Kidney epithelial cell (primary cell): ENCODE measurements around the gene MARCHF5. TPM values are rescaled to one million over a fixed set of nuclear protein-coding genes. Genes with fewer than 3 reads are reported as not detected.
"Not testable (repeated sequence)": the region's sequence is repeated elsewhere in the genome, so short reads cannot be mapped to it uniquely, and the experiment has no call there.

Experiments
- DNase-seq: peaks from one replicate; pipeline ENCODE4 v3.0.0-alpha.2; 2010; ENCODE audit warnings: low read depth
- H3K27me3 ChIP-seq: 2 replicates; pipeline ENCODE4 v1.6.0; 2011; ENCODE audit warnings: low read length; ENCODE audit not compliant: control insufficient read depth, insufficient read depth
- H3K36me3 ChIP-seq: 2 replicates; pipeline ENCODE4 v1.5.1; 2011; ENCODE audit warnings: low read length; ENCODE audit not compliant: control insufficient read depth, insufficient read depth
- H3K4me3 ChIP-seq: 2 replicates; pipeline ENCODE4 v1.5.1; 2011; ENCODE audit warnings: low read depth, mild to moderate bottlenecking, control low read depth, low read length
- CTCF ChIP-seq: IDR thresholded peaks from 2 replicates; pipeline ENCODE4 v1.5.1; 2011; ENCODE audit warnings: mild to moderate bottlenecking, moderate library complexity, low read length, control low read depth, inconsistent platforms; ENCODE audit not compliant: insufficient read depth, poor library complexity, severe bottlenecking
- total RNA-seq: library from RNA; depleted of rRNA; stranded (reverse); fragments of >200 nt; gene quantifications from 2 replicates; pipeline ENCODE4 v1.2.3, GENCODE V29; 2015

MARCHF5 gene
- total RNA-seq, 1 donor from 2014 or later = 15.3 TPM

GRCh38 chr10:92384741-92385140, 93.8 kb downstream of the MARCHF5 start:
- Histone ChIP-seq H3K27me3 (no peaks in the 10 kb centered on the region), H3K36me3 (no peaks in the 10 kb centered on the region), H3K4me3 (no peak overlapping the region)
- no peak for DNase-seq
- no peak for TF ChIP-seq CTCF

GRCh38 chr10:92385831-92386230, 94.9 kb downstream of the MARCHF5 start:
- no peak overlapping the region for H3K4me3 ChIP-seq
- H3K36me3 ChIP-seq = no peaks in the 10 kb centered on the region
- DNase-seq = no peak
- H3K27me3 ChIP-seq = no peaks in the 10 kb centered on the region
- no peak for TF ChIP-seq CTCF

- no peaks in the 10 kb centered on the region for H3K36me3 ChIP-seq
- H3K27me3 ChIP-seq = no peaks in the 10 kb centered on the region
- TF ChIP-seq CTCF = no peak
- peak; percentile 19 for DNase-seq
- H3K4me3 ChIP-seq = no peak overlapping the region
These were observed 96.4 kb downstream of the MARCHF5 start for GRCh38 chr10:92387289-92387940.

GRCh38 chr10:92393173-92393572, 102.2 kb downstream of the MARCHF5 start:
- H3K36me3 ChIP-seq, DNase-seq, H3K27me3 ChIP-seq, H3K4me3 ChIP-seq: not testable (repeated sequence)

GRCh38 chr10:92395271-92395670, 104.3 kb downstream of the MARCHF5 start:
- TF ChIP-seq CTCF = no peak
- Histone ChIP-seq H3K27me3 (no peaks in the 10 kb centered on the region), H3K36me3 (no peaks in the 10 kb centered on the region), H3K4me3 (no peak overlapping the region)
- DNase-seq = no peak

- not testable (repeated sequence) for H3K36me3 ChIP-seq, H3K27me3 ChIP-seq, H3K4me3 ChIP-seq, DNase-seq
These were observed 111.3 kb downstream of the MARCHF5 start for GRCh38 chr10:92402234-92402633.

Other genes starting within 250 kb of the MARCHF5 start
- gene CPEB3, start 89 bp upstream of the MARCHF5 start, total RNA-seq = 1.2 and 1.3 TPM in 2 replicates